Measurements from ENCODE around the gene NPPA. TPM values are rescaled to one million over a fixed set of nuclear protein-coding genes. Genes with fewer than 3 reads are reported as not detected.

NPPA gene
- total RNA-seq, 1 experiment from 2014 or later, result not detected

GRCh38 chr1:11825131-11825530, 22.5 kb downstream of the NPPA start:
- Histone ChIP-seq H3K4me3 (replicated peaks in 1 of 2; ENCODE audit: low read depth in 1 of 2, low read length in 2 of 2) (no peak overlapping the region), H3K4me1 (ENCODE audit: control insufficient read depth in 1 of 2, insufficient read depth in 2 of 2, low read length in 2 of 2) (peaks cover 22 to 23% of the 10 kb centered on the region in 2 experiments), H3K9me3 (ENCODE audit: control insufficient read depth in 1 of 2, insufficient read depth in 1 of 2, low read depth in 1 of 2, low read length in 2 of 2) (no peaks in the 10 kb centered on the region), H3K27ac (ENCODE audit: low read depth, low read length) (no peak overlapping the region), H3K4me2 (ENCODE audit: low read length) (no peak overlapping the region), H4K20me1 (ENCODE audit: insufficient read depth) (no peaks in the 10 kb centered on the region), H2AFZ (ENCODE audit: low read depth, low read length, poor library complexity, severe bottlenecking) (no peak overlapping the region), H3K36me3 (ENCODE audit: control insufficient read depth in 1 of 2, insufficient read depth in 2 of 2, low read length in 2 of 2) (peaks cover 5 to 9% of the 10 kb centered on the region in 2 experiments; a peak in 2 of 4 replicates), H3K9ac (ENCODE audit: low read length) (no peak overlapping the region), H3K79me2 (ENCODE audit: insufficient read depth, low read length) (no peaks in the 10 kb centered on the region), H3K9me2 (ENCODE audit: insufficient read depth) (no peaks in the 10 kb centered on the region), H3K27me3 (ENCODE audit: insufficient read depth, low read length) (no peaks in the 10 kb centered on the region)
- TF ChIP-seq SIN3A (IDR thresholded peaks at IDR 0.05; ENCODE audit: low read depth), result no peak
- TF ChIP-seq ZBTB33 (IDR thresholded peaks at IDR 0.05; ENCODE audit: extremely low read depth, insufficient replicate concordance, low read length), result no peak
- no peak for TF ChIP-seq ZFX (IDR thresholded peaks at IDR 0.05)
- no peak for TF ChIP-seq MAX (IDR thresholded peaks at IDR 0.05)
- no peak for TF ChIP-seq JUND (IDR thresholded peaks at IDR 0.05)
- TF ChIP-seq CBX3 (IDR thresholded peaks at IDR 0.05; ENCODE audit: low read depth), result no peak
- TF ChIP-seq EZH2 (IDR thresholded peaks at IDR 0.05), result no peak
- TF ChIP-seq YY1 (IDR thresholded peaks at IDR 0.05; ENCODE audit: extremely low read depth, insufficient replicate concordance, low read depth, low read length), result no peak
- TF ChIP-seq ELF1 (IDR thresholded peaks at IDR 0.05; ENCODE audit: borderline replicate concordance, low read depth), result no peak
- TF ChIP-seq RAD21 (IDR thresholded peaks at IDR 0.05; ENCODE audit: low read depth), result no peak
- no peak for TF ChIP-seq EGR1 (IDR thresholded peaks at IDR 0.05; ENCODE audit: low read depth)
- ATAC-seq (no peak), DNase-seq (ENCODE audit: low read depth, low spot score) (no peak)
- ChIA-PET POLR2A (no interaction called here), RAD21 (ENCODE audit: low non-redundant PET in 1 of 2, low total read pairs in 2 of 2, uncharacterized antibody in 2 of 2, unreplicated experiment in 2 of 2) (no interaction called here), CTCF (no interaction called here)
- intact Hi-C loops (cut with micrococcal nuclease), result no loop called here
- no TSS peak for BruUV-seq (replicated peaks)
